ENCODE data around the gene IL17B. TPM values are rescaled to one million over a fixed set of nuclear protein-coding genes. Genes with fewer than 3 reads are reported as not detected.

Gene IL17B
- total RNA-seq, 4 donors from 2014 or later, result 2.0 to 2.5 (median 2.1) TPM; not detected in 1

GRCh38 chr5:149352169-149352568 is 26.9 kb downstream of the IL17B start:
- Histone ChIP-seq H3K9me3 (no peaks in the 10 kb centered on the region), H3K4me1 (peaks cover 0 to 24% (median 11%) of the 10 kb centered on the region in 3 donors), H3K27ac (no peak overlapping the region), H3K27me3 (no peaks in the 10 kb centered on the region), H3K36me3 (peaks cover 12 to 77% (median 43%) of the 10 kb centered on the region in 3 donors), H3K4me3 (no peak overlapping the region)
- TF ChIP-seq CTCF (IDR thresholded peaks at IDR 0.05), result no peak
- TF ChIP-seq POLR2A (IDR thresholded peaks at IDR 0.05), result no peak
- no peak for DNase-seq
- 80 to 81% methylated on average over 4 of the region's 4 CpGs for WGBS, 2 donors
- intact Hi-C loops (cut with DNase I), result no loop called here

GRCh38 chr5:149349382-149349781 is 29.7 kb downstream of the IL17B start:
- no peak overlapping the region for H3K27ac ChIP-seq
- peaks cover 12 to 65% (median 43%) of the 10 kb centered on the region in 3 donors for H3K36me3 ChIP-seq
- 88% methylated on average over 4 of the region's 4 CpGs for WGBS, 2 donors
- H3K27me3 ChIP-seq, result no peaks in the 10 kb centered on the region
- DNase-seq, result no peak
- H3K4me3 ChIP-seq, result no peak overlapping the region
- no peaks in the 10 kb centered on the region for H3K9me3 ChIP-seq
- TF ChIP-seq CTCF (IDR thresholded peaks at IDR 0.05), result no peak
- TF ChIP-seq POLR2A (IDR thresholded peaks at IDR 0.05), result no peak
- H3K4me1 ChIP-seq, result peaks cover 0 to 43% (median 24%) of the 10 kb centered on the region in 3 donors
- intact Hi-C loops (cut with DNase I), result no loop called here

- intact Hi-C loops (cut with DNase I), result no loop called here
- Histone ChIP-seq H3K36me3 (peaks cover 12 to 56% (median 43%) of the 10 kb centered on the region in 3 donors), H3K27ac (peak overlapping the region in 2 of 4 donors; percentile 2 to 3)
Measured at GRCh38 chr5:149348518-149348917, 30.6 kb downstream of the IL17B start.

GRCh38 chr5:149345892-149346222 is 33.2 kb downstream of the IL17B start:
- Histone ChIP-seq H3K36me3 (peaks cover 8 to 30% (median 29%) of the 10 kb centered on the region in 3 donors), H3K9me3 (no peaks in the 10 kb centered on the region), H3K4me1 (peaks cover 0 to 50% (median 26%) of the 10 kb centered on the region in 3 donors), H3K27me3 (no peaks in the 10 kb centered on the region), H3K27ac (peak overlapping the region; percentile 89 to 90 (median 90)), H3K4me3 (peak overlapping the region; percentile 76 to 92 (median 88))
- 1 to 2% methylated on average over 10 to 11 of the region's 11 CpGs for WGBS, 2 donors
- no peak for DNase-seq
- intact Hi-C loops (cut with DNase I), result no loop called here
- TF ChIP-seq POLR2A (IDR thresholded peaks at IDR 0.05) (no peak), CTCF (IDR thresholded peaks at IDR 0.05) (no peak)

More at GRCh38 chr5:149348518-149348917, 30.6 kb downstream of the IL17B start:
- 77 to 90% methylated on average over 1 of the region's 1 CpG for WGBS, 2 donors
- peaks cover 0 to 49% (median 26%) of the 10 kb centered on the region in 3 donors for H3K4me1 ChIP-seq
- TF ChIP-seq CTCF (IDR thresholded peaks at IDR 0.05), result no peak
- TF ChIP-seq POLR2A (IDR thresholded peaks at IDR 0.05), result no peak
- no peaks in the 10 kb centered on the region for H3K9me3 ChIP-seq
- H3K27me3 ChIP-seq, result no peaks in the 10 kb centered on the region
- H3K4me3 ChIP-seq, result no peak overlapping the region
- no peak for DNase-seq

GRCh38 chr5:149345147-149345891 is 33.8 kb downstream of the IL17B start, which contains the start of gene GRPEL2:
GRPEL2 (plus strand) TSS chr5:149345499; CDS start chr5:149345540, 41 bp downstream.
- intact Hi-C loops (cut with DNase I), result no loop called here
- H3K9me3 ChIP-seq, result no peaks in the 10 kb centered on the region
- H3K27ac ChIP-seq, result peak within 1 kb of the TSS; percentile 89 to 90 (median 90)
- DNase-seq, result peak; percentile 58
- 1% methylated on average over 15 to 20 of the region's 54 CpGs for WGBS, 2 donors
- peak within 1 kb of the TSS; percentile 76 to 92 (median 88) for H3K4me3 ChIP-seq
- peaks cover 0 to 50% (median 26%) of the 10 kb centered on the region in 3 donors for H3K4me1 ChIP-seq
- no peak for TF ChIP-seq CTCF (IDR thresholded peaks at IDR 0.05)
- peak in 2 of 4 donors; percentile 47 to 73 for TF ChIP-seq POLR2A (IDR thresholded peaks at IDR 0.05)
- H3K27me3 ChIP-seq, result no peaks in the 10 kb centered on the region
- peaks cover 3 to 27% (median 23%) of the 10 kb centered on the region in 3 donors for H3K36me3 ChIP-seq

All from esophagus squamous epithelium (tissue), 5 donors.